Thyroid gland (tissue), 4 donors: ENCODE data around the gene AFF3. TPM values are rescaled to one million over a fixed set of nuclear protein-coding genes. Genes with fewer than 3 reads are reported as not detected.

Experiments
- DNase-seq, 2 donors: peaks; one replicate each; pipeline ENCODE4 v3.0.0-alpha.2; 2019
- H3K27ac ChIP-seq, 3 donors: fragments of 200-600 bp; sonication (generic); 1 replicate in 2 of 3; 2 replicates in 1 of 3; pipeline ENCODE4 v1.5.1; 2016 to 2019; ENCODE audit warnings: mild to moderate bottlenecking in 1 of 3, moderate library complexity in 1 of 3
- H3K27me3 ChIP-seq: fragments of 200-600 bp; sonication (generic); one replicate; pipeline ENCODE4 v1.5.1; 2019
- H3K36me3 ChIP-seq, 2 donors: fragments of 200-600 bp; sonication (generic); one replicate each; pipeline ENCODE4 v1.5.1; 2016 to 2019
- H3K4me1 ChIP-seq, 2 donors: fragments of 200-600 bp; sonication (generic); one replicate each; pipeline ENCODE4 v1.5.1; 2017 to 2019
- H3K4me3 ChIP-seq, 3 donors: fragments of 200-600 bp; sonication (generic); replicated peaks in 1 of 3; 1 replicate in 2 of 3; 2 replicates in 1 of 3; pipeline ENCODE4 v1.5.1; 2016; ENCODE audit warnings: mild to moderate bottlenecking in 1 of 3
- H3K9me3 ChIP-seq: fragments of 200-600 bp; sonication (generic); one replicate; pipeline ENCODE4 v1.5.1; 2017
- POLR2A ChIP-seq, 2 donors: fragments of 450-650 bp; IDR thresholded peaks; one replicate each; pipeline ENCODE4 v1.6.1; 2017; ENCODE audit warnings: antibody characterized with exemption in 2 of 2, mild to moderate bottlenecking in 2 of 2, moderate library complexity in 1 of 2
- WGBS, 2 donors: methylation state at CpG; one replicate each; pipeline ENCODE4 v1.1.5; 2017; 5-methylcytosine and 5-hydroxymethylcytosine counted together
- intact Hi-C: fragments of 100-400 bp; cut with DNase I; formaldehyde crosslinking; loops from one replicate; pipeline ENCODE4 v1.15.1; 2023
- total RNA-seq, 4 donors: library from RNA; depleted of rRNA; stranded (reverse); fragments of >200 nt; gene quantifications; one replicate each; pipeline ENCODE4 v1.2.3, GENCODE V29; 2016
- TF ChIP-seq, protein P1 (sequence below), 6 experiments: fragments of 200-600 bp in 3 of 6; fragments of 450-650 bp in 3 of 6; sonication (generic) in 3 of 6; IDR thresholded peaks; one replicate each; pipeline ENCODE4 v1.5.1; 2016 to 2019; ENCODE audit warnings: antibody characterized with exemption in 6 of 6, mild to moderate bottlenecking in 2 of 6, inconsistent platforms in 1 of 6, moderate library complexity in 1 of 6

AFF3 gene
- total RNA-seq, 4 donors from 2014 or later, result 0.54 to 2.6 (median 1.1) TPM

DNA sequence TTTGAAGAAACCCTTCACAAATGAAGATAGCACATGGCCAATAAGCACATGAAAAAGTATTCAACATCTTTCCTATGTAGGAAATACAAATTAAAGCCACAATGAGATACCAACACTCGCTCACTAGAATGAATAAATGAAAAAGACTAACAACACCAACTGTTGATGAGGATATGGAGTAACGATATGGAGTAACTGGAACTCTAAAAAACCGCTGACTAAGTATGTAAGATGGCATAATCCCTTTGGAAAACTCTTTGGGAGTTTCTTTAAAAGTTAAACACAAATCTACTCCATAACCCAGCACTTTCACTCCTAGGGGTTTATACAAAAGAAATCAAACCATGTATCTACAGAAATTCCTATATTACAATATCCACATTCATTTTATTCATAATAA lies 220.5 kb downstream of the AFF3 start:
- intact Hi-C loops, result no loop called here
- no peaks in the 10 kb centered on the region for H3K4me1 ChIP-seq
- H3K9me3 ChIP-seq, result no peaks in the 10 kb centered on the region
- no peak for DNase-seq
- no peak overlapping the region for H3K4me3 ChIP-seq
- TF ChIP-seq, protein P1, sequence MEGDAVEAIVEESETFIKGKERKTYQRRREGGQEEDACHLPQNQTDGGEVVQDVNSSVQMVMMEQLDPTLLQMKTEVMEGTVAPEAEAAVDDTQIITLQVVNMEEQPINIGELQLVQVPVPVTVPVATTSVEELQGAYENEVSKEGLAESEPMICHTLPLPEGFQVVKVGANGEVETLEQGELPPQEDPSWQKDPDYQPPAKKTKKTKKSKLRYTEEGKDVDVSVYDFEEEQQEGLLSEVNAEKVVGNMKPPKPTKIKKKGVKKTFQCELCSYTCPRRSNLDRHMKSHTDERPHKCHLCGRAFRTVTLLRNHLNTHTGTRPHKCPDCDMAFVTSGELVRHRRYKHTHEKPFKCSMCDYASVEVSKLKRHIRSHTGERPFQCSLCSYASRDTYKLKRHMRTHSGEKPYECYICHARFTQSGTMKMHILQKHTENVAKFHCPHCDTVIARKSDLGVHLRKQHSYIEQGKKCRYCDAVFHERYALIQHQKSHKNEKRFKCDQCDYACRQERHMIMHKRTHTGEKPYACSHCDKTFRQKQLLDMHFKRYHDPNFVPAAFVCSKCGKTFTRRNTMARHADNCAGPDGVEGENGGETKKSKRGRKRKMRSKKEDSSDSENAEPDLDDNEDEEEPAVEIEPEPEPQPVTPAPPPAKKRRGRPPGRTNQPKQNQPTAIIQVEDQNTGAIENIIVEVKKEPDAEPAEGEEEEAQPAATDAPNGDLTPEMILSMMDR (IDR thresholded peaks at IDR 0.05), result no peak
- no peak for TF ChIP-seq POLR2A (IDR thresholded peaks at IDR 0.05)
- 92% methylated on average over 3 of the region's 3 CpGs for WGBS, 2 donors
- no peak overlapping the region for H3K27ac ChIP-seq
- H3K36me3 ChIP-seq, result no peaks in the 10 kb centered on the region
- H3K27me3 ChIP-seq, result no peaks in the 10 kb centered on the region

DNA sequence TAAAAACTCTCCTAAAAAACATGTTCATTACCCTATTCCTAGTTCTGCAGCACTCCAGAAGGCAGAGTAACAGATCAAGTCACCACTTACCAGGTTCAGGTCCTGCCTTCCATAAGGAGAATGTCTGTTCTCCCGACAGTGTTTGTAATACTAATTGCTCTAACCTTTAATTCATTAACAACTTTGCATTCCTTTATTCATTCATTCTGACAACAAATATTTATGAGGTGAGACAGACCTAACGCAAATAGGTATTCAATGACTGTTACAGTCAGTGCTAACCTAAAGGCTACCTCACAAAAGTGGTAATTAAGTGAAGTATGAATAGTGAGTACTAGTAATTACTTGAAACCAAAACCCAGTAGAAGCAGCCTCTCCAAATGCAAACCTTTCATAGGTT lies 224.0 kb downstream of the AFF3 start:
- intact Hi-C loops, result no loop called here
- no peaks in the 10 kb centered on the region for H3K36me3 ChIP-seq
- TF ChIP-seq POLR2A (IDR thresholded peaks at IDR 0.05), result no peak
- TF ChIP-seq, protein P1 (IDR thresholded peaks at IDR 0.05), result no peak
- no peaks in the 10 kb centered on the region for H3K4me1 ChIP-seq
- WGBS, 2 donors, result 67 to 68% methylated on average over 2 of the region's 2 CpGs
- H3K27me3 ChIP-seq, result no peaks in the 10 kb centered on the region
- H3K27ac ChIP-seq, result no peak overlapping the region
- no peaks in the 10 kb centered on the region for H3K9me3 ChIP-seq
- no peak overlapping the region for H3K4me3 ChIP-seq
- no peak for DNase-seq

- 92% methylated on average over 8 of the region's 8 CpGs for WGBS, 2 donors
- no peak overlapping the region for H3K27ac ChIP-seq
- no peak for DNase-seq
- no peaks in the 10 kb centered on the region for H3K27me3 ChIP-seq
- H3K4me3 ChIP-seq, result no peak overlapping the region
- no peaks in the 10 kb centered on the region for H3K4me1 ChIP-seq
- intact Hi-C loops, result no loop called here
- no peaks in the 10 kb centered on the region for H3K9me3 ChIP-seq
- no peaks in the 10 kb centered on the region for H3K36me3 ChIP-seq
- TF ChIP-seq, protein P1 (IDR thresholded peaks at IDR 0.05), result no peak
- no peak for TF ChIP-seq POLR2A (IDR thresholded peaks at IDR 0.05)
Measured at GRCh38 chr2:99915108-99915675, 227.2 kb downstream of the AFF3 start.

DNA sequence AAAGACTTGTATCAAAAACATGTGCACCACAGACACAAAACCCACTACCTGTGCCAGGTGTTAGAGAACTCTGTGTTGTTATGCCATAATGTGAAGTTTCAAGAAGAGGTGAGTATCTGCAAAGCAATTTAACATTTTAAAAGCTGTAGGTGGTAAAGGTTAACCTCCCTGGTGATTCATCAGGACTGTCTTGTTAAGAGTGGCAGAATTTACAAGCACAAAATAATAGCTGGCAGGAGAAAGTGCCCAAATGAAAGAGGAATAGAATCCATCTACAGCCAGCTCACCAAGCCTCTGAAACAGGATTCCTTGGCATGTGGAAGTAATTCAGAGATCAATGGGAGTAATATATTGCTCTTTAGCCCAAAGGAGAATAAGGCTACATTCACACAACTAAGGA lies 230.7 kb downstream of the AFF3 start:
- Histone ChIP-seq H3K4me3 (no peak overlapping the region), H3K36me3 (no peaks in the 10 kb centered on the region), H3K4me1 (no peaks in the 10 kb centered on the region), H3K9me3 (no peaks in the 10 kb centered on the region), H3K27me3 (no peaks in the 10 kb centered on the region), H3K27ac (no peak overlapping the region)
- intact Hi-C loops, result no loop called here
- TF ChIP-seq, protein P1 (IDR thresholded peaks at IDR 0.05), result no peak
- TF ChIP-seq POLR2A (IDR thresholded peaks at IDR 0.05), result no peak
- no peak for DNase-seq

- intact Hi-C loops, result no loop called here
- no peaks in the 10 kb centered on the region for H3K9me3 ChIP-seq
- H3K27me3 ChIP-seq, result no peaks in the 10 kb centered on the region
- DNase-seq, result no peak
- 93 to 95% methylated on average over 5 of the region's 5 CpGs for WGBS, 2 donors
- no peak overlapping the region for H3K27ac ChIP-seq
- TF ChIP-seq POLR2A (IDR thresholded peaks at IDR 0.05), result no peak
- TF ChIP-seq, protein P1 (IDR thresholded peaks at IDR 0.05), result no peak
- H3K36me3 ChIP-seq, result no peaks in the 10 kb centered on the region
- no peak overlapping the region for H3K4me3 ChIP-seq
- no peaks in the 10 kb centered on the region for H3K4me1 ChIP-seq
Measured at GRCh38 chr2:99910902-99911301, 231.5 kb downstream of the AFF3 start.
